Measurements from ENCODE around the gene RBM3. TPM values are rescaled to one million over a fixed set of nuclear protein-coding genes. Genes with fewer than 3 reads are reported as not detected.

RBM3 gene
- total and polyA plus RNA-seq, 2 of the 8 experiments (the other 6 are each of a cell fraction or from before 2014, with no cell fraction given): 99.6 to 164 TPM

- no peak for TF ChIP-seq BACH1 (IDR thresholded peaks at IDR 0.05; ENCODE audit: low read length)
- TF ChIP-seq RAD21 (IDR thresholded peaks at IDR 0.05 in 1 of 2, conservative IDR thresholded peaks at IDR 0.05 in 1 of 2; ENCODE audit: low read depth in 2 of 2, low read length in 2 of 2): no peak
- 0 out of 2 replicates have a peak, but pooled peaks have one; percentile 6 for TF ChIP-seq ATF2 (IDR thresholded peaks at IDR 0.05; ENCODE audit: low read length)
- TF ChIP-seq RFX5 (IDR thresholded peaks at IDR 0.05; ENCODE audit: borderline replicate concordance, low read depth, low read length): no peak
- TF ChIP-seq CBX8 (IDR thresholded peaks at IDR 0.05; ENCODE audit: borderline replicate concordance, low read depth, low read length): no peak
- no peak for TF ChIP-seq EGR1 (IDR thresholded peaks at IDR 0.05; ENCODE audit: borderline replicate concordance, low read depth, low read length)
- no peak for TF ChIP-seq TEAD4 (IDR thresholded peaks at IDR 0.05; ENCODE audit: low read depth, low read length)
- no peak for TF ChIP-seq EP300 (IDR thresholded peaks at IDR 0.05; ENCODE audit: borderline replicate concordance in 1 of 2, low read depth in 2 of 2, low read length in 2 of 2)
- peak; percentile 74 to 88; a peak in 3 of 4 replicates for TF ChIP-seq SIN3A (conservative IDR thresholded peaks at IDR 0.05 in 1 of 2, IDR thresholded peaks at IDR 0.05 in 1 of 2; ENCODE audit: low read depth in 1 of 2, low read length in 2 of 2)
- TF ChIP-seq SAP30 (IDR thresholded peaks at IDR 0.05; ENCODE audit: insufficient read depth, insufficient replicate concordance, low read length): no peak
- no peak for TF ChIP-seq FOSL1 (IDR thresholded peaks at IDR 0.05; ENCODE audit: insufficient read depth, low read depth, low read length)
- no peak for TF ChIP-seq JUND (IDR thresholded peaks at IDR 0.05; ENCODE audit: low read length)
- TF ChIP-seq ASH2L (IDR thresholded peaks at IDR 0.05; ENCODE audit: low read length): peak; percentile 64
- no peak for TF ChIP-seq RNF2 (IDR thresholded peaks at IDR 0.05; ENCODE audit: borderline replicate concordance, low read depth, low read length, missing control alignments, poor library complexity, severe bottlenecking)
- TF ChIP-seq CTBP2 (IDR thresholded peaks at IDR 0.05; ENCODE audit: borderline replicate concordance, insufficient read depth, insufficient read length, low read length): no peak
- no peak for TF ChIP-seq KDM5A (IDR thresholded peaks at IDR 0.05; ENCODE audit: low read length)
- no peak for TF ChIP-seq SUZ12 (IDR thresholded peaks at IDR 0.05; ENCODE audit: low read length)
- no peak for TF ChIP-seq RBBP5 (IDR thresholded peaks at IDR 0.05; ENCODE audit: borderline replicate concordance, low read depth, low read length)
- TF ChIP-seq SP1 (IDR thresholded peaks at IDR 0.05; ENCODE audit: low read depth, low read length): no peak
- TF ChIP-seq MAFK (IDR thresholded peaks at IDR 0.05; ENCODE audit: low read depth, low read length): no peak
These were observed at the start of gene RBM3 (continued) for GRCh38 chrX:48574270-48575266.
